CD1c-positive myeloid dendritic cell (primary cell): ENCODE data around the gene ECD.
A peak's percentile ranks its signal among the peaks of the same experiment; 100 is the strongest.
"Not testable (repeated sequence)": the region's sequence is repeated elsewhere in the genome, so short reads cannot be mapped to it uniquely, and the experiment has no call there.

Source experiments
- DNase-seq: peaks from one replicate; pipeline ENCODE4 v3.0.0-alpha.2; 2016; ENCODE audit errors: extremely low spot score

The ECD gene

GRCh38 chr10:73159038-73159648 lies 8.7 kb downstream of the ECD start:
- DNase-seq, result peak; percentile 72

- DNase-seq, result no peak
Measured at GRCh38 chr10:73156054-73156453, 11.8 kb downstream of the ECD start.

DNA sequence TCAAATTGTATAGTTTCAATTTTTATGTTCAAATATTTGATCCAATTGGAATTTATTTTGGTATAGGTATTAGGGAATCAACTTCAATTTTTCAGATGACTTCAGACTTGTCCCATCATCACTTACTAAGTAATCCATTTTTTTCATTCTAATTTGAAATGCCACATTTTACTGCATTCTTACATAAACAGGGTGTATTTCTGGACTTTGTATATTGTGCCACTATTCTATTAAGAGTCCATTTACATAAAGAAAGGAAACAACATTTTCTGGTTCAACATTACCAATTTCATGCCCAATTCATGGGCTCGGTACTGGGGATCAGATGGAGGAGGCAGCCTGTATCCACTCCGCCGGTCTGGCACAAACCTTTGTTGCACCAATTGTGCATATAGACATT lies 15.8 kb downstream of the ECD start:
- DNase-seq, result no peak

DNA sequence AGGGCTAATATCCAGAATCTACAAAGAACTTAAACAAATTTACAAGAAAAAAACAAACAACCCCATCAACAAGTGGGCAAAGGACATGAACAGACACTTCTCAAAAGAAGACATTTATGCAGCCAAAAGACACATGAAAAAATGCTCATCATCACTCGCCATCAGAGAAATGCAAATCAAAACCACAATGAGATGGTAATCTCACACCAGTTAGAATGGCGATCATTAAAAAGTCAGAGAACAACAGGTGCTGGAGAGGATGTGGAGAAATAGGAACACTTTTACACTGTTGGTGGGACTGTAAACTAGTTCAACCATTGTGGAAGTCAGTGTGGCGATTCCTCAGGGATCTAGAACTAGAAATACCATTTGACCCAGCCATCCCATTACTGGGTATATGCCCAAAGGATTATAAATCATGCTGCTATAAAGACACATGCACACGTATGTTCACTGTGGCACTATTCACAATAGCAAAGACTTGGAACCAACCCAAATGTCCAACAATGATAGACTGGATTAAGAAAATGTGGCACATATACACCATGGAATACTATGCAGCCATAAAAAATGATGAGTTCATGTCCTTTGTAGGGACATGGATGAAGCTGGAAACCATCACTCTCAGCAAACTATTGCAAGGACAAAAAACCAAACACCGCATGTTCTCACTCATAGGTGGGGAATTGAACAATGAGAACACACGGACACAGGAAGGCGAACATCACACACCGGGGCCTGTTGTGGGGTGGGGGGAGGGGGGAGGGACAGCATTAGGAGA lies 17.0 kb downstream of the ECD start:
- not testable (repeated sequence) for DNase-seq

DNA sequence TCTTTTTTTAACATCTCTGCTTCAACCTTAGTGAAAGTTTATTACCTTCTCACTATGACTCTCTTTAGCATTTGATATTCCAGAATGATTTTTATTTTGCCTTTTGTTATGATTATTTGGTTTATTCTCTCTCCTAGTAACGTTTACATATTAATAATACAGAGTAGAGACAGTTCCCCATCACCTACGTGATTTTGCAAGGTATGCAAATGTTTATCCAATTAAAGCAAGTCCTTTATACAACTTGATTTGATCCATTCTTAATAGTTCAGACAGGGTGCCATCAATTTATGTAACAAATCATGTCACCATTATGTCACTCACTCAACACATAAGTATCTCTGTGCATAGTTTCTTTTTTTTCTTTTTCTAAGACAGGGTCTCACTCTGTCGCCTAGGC lies 26.2 kb downstream of the ECD start:
- DNase-seq, result no peak

- no peak for DNase-seq
Measured at GRCh38 chr10:73139251-73139650, 28.6 kb downstream of the ECD start.

GRCh38 chr10:73136627-73137026 lies 31.2 kb downstream of the ECD start:
- no peak for DNase-seq

GRCh38 chr10:73134727-73135126 lies 33.1 kb downstream of the ECD start:
- no peak for DNase-seq

- no peak for DNase-seq
Measured at GRCh38 chr10:73131913-73132686, 35.7 kb downstream of the ECD start.

GRCh38 chr10:73131301-73131700 lies 36.5 kb downstream of the ECD start:
- DNase-seq, result no peak

- no peak for DNase-seq
Measured at GRCh38 chr10:73126343-73126742, 41.5 kb downstream of the ECD start.

DNA sequence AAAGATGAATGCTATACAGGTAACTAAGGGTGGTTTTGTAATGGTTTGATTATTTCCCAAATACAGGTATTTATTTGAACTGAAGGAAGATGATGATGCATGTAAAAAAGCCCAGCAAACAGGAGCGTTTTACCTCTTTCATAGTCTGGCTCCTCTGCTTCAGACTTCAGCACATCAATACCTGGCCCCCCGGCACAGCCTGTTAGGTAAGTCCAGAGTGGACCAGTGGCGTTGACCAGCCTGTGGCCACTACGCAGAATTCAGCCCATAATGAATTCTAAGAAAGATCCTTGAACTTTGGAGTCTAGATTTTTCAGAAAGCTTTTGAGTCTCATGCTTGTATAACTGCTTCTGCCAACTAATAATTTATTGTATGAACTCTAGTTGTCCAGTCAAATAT lies 47.9 kb downstream of the ECD start:
- DNase-seq, result no peak

- no peak for DNase-seq
Measured at GRCh38 chr10:73119457-73119856, 48.4 kb downstream of the ECD start.

- DNase-seq, result no peak
Measured at GRCh38 chr10:73117976-73118743, 49.6 kb downstream of the ECD start.

DNA sequence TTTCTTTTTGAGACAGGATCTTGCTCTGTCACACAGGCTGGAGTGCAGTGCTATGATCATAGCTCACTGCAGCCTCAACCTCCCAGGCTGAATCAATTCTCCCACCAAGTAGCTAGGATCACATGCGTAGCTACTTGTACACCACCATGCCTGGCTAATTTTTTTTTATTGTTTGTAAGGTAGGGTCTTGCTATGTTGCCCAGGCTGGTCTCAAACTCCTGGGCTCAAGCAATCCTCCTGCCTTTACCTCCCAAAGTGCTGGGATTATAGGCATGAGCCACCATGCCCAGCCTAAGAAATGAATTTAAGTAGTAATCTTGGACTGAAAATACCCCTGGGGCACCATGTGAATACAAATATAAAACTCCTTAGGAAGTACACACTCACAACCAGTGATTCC lies 51.8 kb downstream of the ECD start:
- DNase-seq, result no peak

- no peak for DNase-seq
Measured at GRCh38 chr10:73113551-73113950, 54.3 kb downstream of the ECD start.

- DNase-seq, result not testable (repeated sequence)
Measured at GRCh38 chr10:73112032-73112431, 55.8 kb downstream of the ECD start.

- peak; percentile 92 for DNase-seq
Measured at GRCh38 chr10:73110345-73110849, 57.4 kb downstream of the ECD start, which contains the start of gene NUDT13. Gene NUDT13 (plus strand): TSS chr10:73110455. CDS start chr10:73114366, 3,911 bp downstream.

GRCh38 chr10:73109248-73109652 lies 58.6 kb downstream of the ECD start:
- DNase-seq, result not testable (repeated sequence)

DNA sequence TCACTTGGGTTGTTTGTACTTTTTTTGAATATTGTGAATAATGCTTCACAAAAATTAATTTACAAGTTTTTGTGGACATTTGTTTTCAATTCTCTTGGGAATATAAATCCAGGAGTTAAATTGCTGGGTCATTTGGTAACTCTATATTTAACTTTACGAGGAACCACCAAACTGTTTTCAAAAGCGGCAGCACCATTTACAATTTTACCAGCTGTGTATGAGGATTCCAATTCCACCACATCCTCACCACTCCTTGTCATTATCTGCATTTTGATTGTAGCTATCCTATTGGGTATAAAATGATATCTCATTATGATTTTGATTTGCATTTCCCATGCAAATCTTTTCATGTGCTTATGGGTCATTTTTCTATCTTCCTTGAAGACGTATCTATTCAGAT lies 61.5 kb downstream of the ECD start:
- no peak for DNase-seq

DNA sequence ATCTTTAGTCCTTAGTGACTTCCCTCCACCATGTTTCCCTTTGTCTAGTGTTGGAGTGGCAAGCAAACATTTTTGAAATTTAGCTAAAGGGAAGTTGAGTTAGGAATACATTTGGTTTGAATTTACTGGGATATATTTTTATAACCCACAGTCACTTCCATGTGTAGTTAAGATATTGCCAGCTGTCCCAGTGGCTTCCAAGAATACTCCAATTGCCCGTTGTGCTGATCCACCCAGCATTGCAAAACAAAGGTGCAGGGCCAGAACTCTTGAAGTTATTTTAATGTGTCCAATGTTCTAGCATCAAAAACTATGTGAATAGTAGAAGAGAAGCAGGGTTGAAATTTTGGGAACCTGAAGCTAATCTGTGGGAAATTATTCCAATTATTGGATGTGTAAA lies 68.7 kb downstream of the ECD start:
- no peak for DNase-seq

GRCh38 chr10:73097305-73097670 lies 70.5 kb downstream of the ECD start:
- DNase-seq, result no peak
